Tibial nerve (tissue), 4 donors: ENCODE measurements around the gene RETREG2. TPM values are rescaled to one million over a fixed set of nuclear protein-coding genes. Genes with fewer than 3 reads are reported as not detected.

Experiments
- DNase-seq, 2 donors: peaks; one replicate each; pipeline ENCODE4 v3.0.0-alpha.2; 2019; ENCODE audit warnings: low spot score in 2 of 2
- H3K27ac ChIP-seq, 4 donors: fragments of 200-600 bp; sonication (generic) in 3 of 4; one replicate each; pipeline ENCODE4 v1.5.1; 2017 to 2019; ENCODE audit warnings: mild to moderate bottlenecking in 1 of 4
- H3K27me3 ChIP-seq, 2 donors: fragments of 200-600 bp; sonication (generic) in 1 of 2; one replicate each; pipeline versions ENCODE4 v1.5.1 to v1.6.0; 2017 to 2019
- H3K36me3 ChIP-seq, 3 donors: fragments of 200-600 bp; sonication (generic); one replicate each; pipeline ENCODE4 v1.5.1; 2018 to 2019
- H3K4me1 ChIP-seq, 4 donors: fragments of 200-600 bp; sonication (generic) in 3 of 4; one replicate each; pipeline ENCODE4 v1.5.1; 2017 to 2019
- H3K4me3 ChIP-seq, 4 donors: fragments of 200-600 bp; sonication (generic) in 3 of 4; one replicate each; pipeline ENCODE4 v1.5.1; 2017 to 2019; ENCODE audit warnings: mild to moderate bottlenecking in 1 of 4, moderate library complexity in 1 of 4
- H3K9me3 ChIP-seq, 4 donors: fragments of 200-600 bp; sonication (generic) in 3 of 4; one replicate each; pipeline ENCODE4 v1.5.1; 2017 to 2019
- EP300 ChIP-seq, 2 donors: sonication (generic); formaldehyde crosslinking; IDR thresholded peaks; one replicate each; pipeline ENCODE4 v1.6.1; 2017; ENCODE audit warnings: antibody characterized with exemption in 2 of 2, mild to moderate bottlenecking in 1 of 2
- POLR2A ChIP-seq, 2 donors: fragments of 450-650 bp; IDR thresholded peaks; one replicate each; pipeline ENCODE4 v1.6.1; 2017; ENCODE audit warnings: antibody characterized with exemption in 2 of 2, mild to moderate bottlenecking in 2 of 2, moderate library complexity in 2 of 2
- WGBS, 2 donors: methylation state at CpG; one replicate each; pipeline ENCODE4 v1.1.5; 2018; 5-methylcytosine and 5-hydroxymethylcytosine counted together
- total RNA-seq, 4 donors: library from RNA; depleted of rRNA; stranded (reverse); fragments of >200 nt; gene quantifications; one replicate each; pipeline ENCODE4 v1.1.0, GENCODE V29; 2016
- TF ChIP-seq, protein P1 (sequence below), 5 experiments: fragments of 200-600 bp in 3 of 5; fragments of 450-650 bp in 2 of 5; sonication (generic) in 3 of 5; IDR thresholded peaks; one replicate each; pipeline ENCODE4 v1.5.1; 2016 to 2019; ENCODE audit warnings: antibody characterized with exemption in 5 of 5, mild to moderate bottlenecking in 3 of 5, moderate library complexity in 2 of 5

RETREG2 gene
- total RNA-seq, 4 donors from 2014 or later = 45.8 to 59.4 (median 54.3) TPM

DNA sequence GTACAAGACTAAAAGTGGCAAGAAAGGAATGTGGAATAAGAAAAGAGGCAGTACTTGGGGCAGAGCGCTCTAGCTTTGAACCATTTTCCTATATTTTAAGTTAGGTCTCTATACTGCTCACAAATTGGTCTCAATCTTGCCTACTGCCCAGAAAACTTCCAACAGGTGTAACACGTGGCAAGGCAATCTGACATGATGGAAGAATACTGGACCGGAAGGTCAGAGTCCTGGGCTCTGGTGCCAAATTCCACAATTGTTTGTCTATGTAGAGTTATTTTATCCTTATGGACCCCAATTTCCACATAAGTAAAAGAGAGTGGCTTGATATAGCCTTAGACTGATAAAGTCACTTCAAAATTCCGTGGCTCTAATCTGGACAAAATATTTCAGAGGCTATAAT is 46.3 kb upstream of the RETREG2 start:
- no peak overlapping the region for H3K4me3 ChIP-seq
- TF ChIP-seq EP300 (IDR thresholded peaks at IDR 0.05) (no peak), POLR2A (IDR thresholded peaks at IDR 0.05) (no peak)
- TF ChIP-seq, protein P1, sequence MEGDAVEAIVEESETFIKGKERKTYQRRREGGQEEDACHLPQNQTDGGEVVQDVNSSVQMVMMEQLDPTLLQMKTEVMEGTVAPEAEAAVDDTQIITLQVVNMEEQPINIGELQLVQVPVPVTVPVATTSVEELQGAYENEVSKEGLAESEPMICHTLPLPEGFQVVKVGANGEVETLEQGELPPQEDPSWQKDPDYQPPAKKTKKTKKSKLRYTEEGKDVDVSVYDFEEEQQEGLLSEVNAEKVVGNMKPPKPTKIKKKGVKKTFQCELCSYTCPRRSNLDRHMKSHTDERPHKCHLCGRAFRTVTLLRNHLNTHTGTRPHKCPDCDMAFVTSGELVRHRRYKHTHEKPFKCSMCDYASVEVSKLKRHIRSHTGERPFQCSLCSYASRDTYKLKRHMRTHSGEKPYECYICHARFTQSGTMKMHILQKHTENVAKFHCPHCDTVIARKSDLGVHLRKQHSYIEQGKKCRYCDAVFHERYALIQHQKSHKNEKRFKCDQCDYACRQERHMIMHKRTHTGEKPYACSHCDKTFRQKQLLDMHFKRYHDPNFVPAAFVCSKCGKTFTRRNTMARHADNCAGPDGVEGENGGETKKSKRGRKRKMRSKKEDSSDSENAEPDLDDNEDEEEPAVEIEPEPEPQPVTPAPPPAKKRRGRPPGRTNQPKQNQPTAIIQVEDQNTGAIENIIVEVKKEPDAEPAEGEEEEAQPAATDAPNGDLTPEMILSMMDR (IDR thresholded peaks at IDR 0.05) = no peak
- H3K9me3 ChIP-seq = no peaks in the 10 kb centered on the region
- H3K36me3 ChIP-seq = peaks cover 0 to 17% (median 0%) of the 10 kb centered on the region in 3 donors
- H3K27ac ChIP-seq = no peak overlapping the region
- H3K4me1 ChIP-seq = peaks cover 0 to 3% (median 0%) of the 10 kb centered on the region in 4 donors
- DNase-seq = no peak
- 89% methylated on average over 4 of the region's 4 CpGs for WGBS, 2 donors
- no peaks in the 10 kb centered on the region for H3K27me3 ChIP-seq

DNA sequence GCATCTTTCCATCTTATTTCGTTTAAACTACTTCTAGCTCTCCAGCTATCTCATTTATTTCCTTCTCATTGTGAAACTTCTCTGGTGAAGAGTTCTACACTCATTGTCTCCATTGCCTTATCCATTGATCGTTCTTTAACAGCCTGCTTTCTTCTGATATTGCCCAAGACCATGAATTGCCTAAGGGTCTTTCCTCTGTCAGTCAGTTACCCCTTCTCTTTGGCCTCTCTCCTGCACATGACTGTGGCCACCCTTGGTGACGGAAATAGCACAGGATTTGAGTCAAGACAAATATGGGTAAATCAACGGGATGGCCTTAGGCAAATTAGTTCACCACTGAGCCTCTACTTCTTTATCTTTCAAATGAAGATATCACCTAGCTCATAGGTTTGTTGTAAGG is 44.1 kb upstream of the RETREG2 start:
- no peaks in the 10 kb centered on the region for H3K9me3 ChIP-seq
- no peak for DNase-seq
- H3K4me1 ChIP-seq = no peaks in the 10 kb centered on the region
- 88 to 89% methylated on average over 4 of the region's 4 CpGs for WGBS, 2 donors
- H3K36me3 ChIP-seq = peaks cover 0 to 18% (median 0%) of the 10 kb centered on the region in 3 donors
- TF ChIP-seq EP300 (IDR thresholded peaks at IDR 0.05) (no peak), POLR2A (IDR thresholded peaks at IDR 0.05) (no peak)
- TF ChIP-seq, protein P1 (IDR thresholded peaks at IDR 0.05) = no peak
- no peak overlapping the region for H3K27ac ChIP-seq
- no peaks in the 10 kb centered on the region for H3K27me3 ChIP-seq
- no peak overlapping the region for H3K4me3 ChIP-seq

DNA sequence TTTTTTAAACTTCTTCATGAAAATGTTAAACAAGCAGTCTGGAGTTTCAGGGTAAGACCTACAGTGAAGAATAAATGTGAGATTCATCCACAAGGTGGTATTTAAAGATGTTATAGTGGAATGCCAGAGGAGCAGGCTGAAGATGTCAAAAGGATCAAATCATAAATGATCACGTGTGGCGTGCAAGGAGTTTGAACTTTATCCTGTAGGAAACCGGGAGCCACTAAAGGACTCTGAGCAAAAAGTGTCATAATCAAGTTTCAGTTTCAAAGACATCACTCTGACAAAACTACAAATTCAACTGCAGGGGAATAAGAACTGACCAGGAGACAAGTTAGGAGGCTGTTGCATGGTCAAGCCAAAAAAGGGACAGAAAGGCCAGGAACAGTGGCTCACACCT is 37.4 kb upstream of the RETREG2 start:
- TF ChIP-seq, protein P1 (IDR thresholded peaks at IDR 0.05) = no peak
- TF ChIP-seq POLR2A (IDR thresholded peaks at IDR 0.05) (no peak), EP300 (IDR thresholded peaks at IDR 0.05) (no peak)
- H3K9me3 ChIP-seq = no peaks in the 10 kb centered on the region
- no peaks in the 10 kb centered on the region for H3K27me3 ChIP-seq
- no peak for DNase-seq
- H3K4me3 ChIP-seq = no peak overlapping the region
- H3K36me3 ChIP-seq = peaks cover 0 to 73% (median 0%) of the 10 kb centered on the region in 3 donors
- WGBS, 2 donors = 92 to 93% methylated on average over 3 of the region's 3 CpGs
- H3K27ac ChIP-seq = no peak overlapping the region
- no peaks in the 10 kb centered on the region for H3K4me1 ChIP-seq

DNA sequence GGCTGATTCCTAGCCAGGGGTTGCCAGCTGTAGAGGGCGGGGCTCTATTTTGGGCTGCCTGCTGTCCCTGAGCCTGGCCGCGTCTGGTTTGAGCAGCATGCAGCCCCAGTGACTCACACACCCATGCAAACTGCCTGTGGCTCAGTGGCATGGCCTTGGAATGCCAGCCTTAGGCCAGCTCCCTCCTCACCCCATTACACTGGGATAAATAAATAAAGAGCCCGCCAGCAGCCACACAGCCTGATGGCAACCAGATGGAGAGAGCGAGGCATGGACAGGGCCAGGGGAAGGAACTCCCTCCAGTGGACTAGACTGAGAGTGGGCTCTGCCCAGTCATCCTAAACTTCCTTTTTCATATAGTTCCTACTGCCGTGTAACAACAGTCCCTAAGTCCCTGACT is 35.7 kb upstream of the RETREG2 start:
- H3K4me1 ChIP-seq = no peaks in the 10 kb centered on the region
- 78 to 80% methylated on average over 6 of the region's 6 CpGs for WGBS, 2 donors
- H3K4me3 ChIP-seq = no peak overlapping the region
- TF ChIP-seq EP300 (IDR thresholded peaks at IDR 0.05) (no peak), POLR2A (IDR thresholded peaks at IDR 0.05) (no peak)
- TF ChIP-seq, protein P1 (IDR thresholded peaks at IDR 0.05) = no peak
- H3K9me3 ChIP-seq = no peaks in the 10 kb centered on the region
- no peaks in the 10 kb centered on the region for H3K27me3 ChIP-seq
- no peak for DNase-seq
- H3K36me3 ChIP-seq = peaks cover 2 to 86% (median 3%) of the 10 kb centered on the region in 3 donors
- H3K27ac ChIP-seq = no peak overlapping the region

DNA sequence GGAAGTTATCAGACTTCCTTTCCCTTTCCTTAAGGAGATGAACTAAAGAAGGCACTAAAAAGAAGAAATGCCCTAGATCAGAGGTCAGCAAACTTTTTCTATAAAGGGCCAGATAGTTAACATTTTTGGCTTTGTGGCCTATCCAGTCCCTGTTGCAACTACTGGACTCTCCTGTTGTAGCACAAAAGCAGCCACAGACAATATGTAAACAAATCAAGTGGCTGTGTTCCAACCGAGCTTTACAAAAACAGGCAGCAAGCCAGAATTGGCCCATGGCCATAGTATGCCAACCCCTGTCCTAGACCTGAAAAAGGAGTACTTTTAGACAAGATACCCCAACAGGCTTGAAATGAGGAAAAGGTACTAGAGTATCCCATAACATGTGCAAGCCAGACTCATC is 28.4 kb upstream of the RETREG2 start:
- Histone ChIP-seq H3K36me3 (peaks cover 2 to 84% (median 3%) of the 10 kb centered on the region in 3 donors), H3K4me3 (no peak overlapping the region), H3K27ac (no peak overlapping the region), H3K27me3 (no peaks in the 10 kb centered on the region), H3K4me1 (peaks cover 0 to 7% (median 2%) of the 10 kb centered on the region in 4 donors), H3K9me3 (no peaks in the 10 kb centered on the region)
- DNase-seq = no peak
- 0 to 17% methylated on average over 1 of the region's 1 CpG for WGBS, 2 donors
- TF ChIP-seq, protein P1 (IDR thresholded peaks at IDR 0.05) = no peak
- no peak for TF ChIP-seq EP300 (IDR thresholded peaks at IDR 0.05)
- no peak for TF ChIP-seq POLR2A (IDR thresholded peaks at IDR 0.05)
